GM18498 (cell line): Measurements from ENCODE around the gene SAP130.

Experiments used
- ATAC-seq: cut with Tn5 transposase; IDR thresholded peaks from one replicate; pipeline ENCODE4 v1.9.1; 2021; ENCODE audit warnings: mild to moderate bottlenecking, moderate library complexity; ENCODE audit not compliant: unreplicated experiment

Gene SAP130

DNA sequence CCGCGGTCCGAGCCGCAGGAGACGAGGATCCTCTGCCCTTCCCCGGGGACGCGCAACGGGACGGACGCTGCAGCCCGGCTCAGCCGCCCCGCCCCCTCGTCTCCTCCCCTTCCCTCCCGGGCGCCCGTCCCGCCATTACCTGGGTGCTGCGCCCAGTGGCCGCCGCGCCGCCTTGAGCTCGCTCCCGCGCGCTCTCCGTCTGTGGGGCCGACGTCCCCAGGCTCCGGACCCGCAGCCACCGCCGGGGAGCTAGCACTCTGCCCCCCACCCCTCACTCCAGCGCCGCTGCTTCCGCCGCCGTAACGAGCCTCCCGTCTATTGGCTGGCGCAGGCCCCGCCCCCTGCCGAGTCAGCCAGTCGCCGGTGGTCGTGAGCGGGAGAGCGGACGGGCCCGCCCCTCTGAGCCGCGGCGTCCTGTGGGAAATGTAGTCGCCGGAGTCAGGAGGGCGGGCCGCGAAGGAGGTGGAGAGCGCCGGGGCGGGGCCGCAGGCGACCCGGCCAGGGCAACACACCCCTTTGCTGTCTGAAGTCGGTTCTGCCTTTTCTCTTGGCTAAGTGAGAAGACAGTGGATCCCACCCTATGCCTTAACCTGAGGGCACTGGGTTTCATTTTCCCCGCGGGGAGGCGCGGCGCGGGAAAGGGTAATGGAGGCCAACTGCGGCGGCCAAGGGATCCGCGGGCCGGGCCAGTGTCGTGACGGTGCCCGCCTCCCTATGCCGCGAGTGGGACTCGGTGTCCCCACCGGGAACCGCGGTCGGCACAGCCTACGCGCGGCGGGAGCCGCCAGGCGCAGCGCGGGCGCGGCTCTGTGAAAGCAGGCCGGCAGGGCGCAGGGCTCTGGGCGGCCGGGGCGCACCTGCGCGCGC is at the start of gene SAP130:
Gene SAP130 (minus strand): TSS at position 259 of the 867 bp plus-strand sequence. CDS start 1,767 bp downstream, outside the sequence.
- ATAC-seq = peak; percentile 81

DNA sequence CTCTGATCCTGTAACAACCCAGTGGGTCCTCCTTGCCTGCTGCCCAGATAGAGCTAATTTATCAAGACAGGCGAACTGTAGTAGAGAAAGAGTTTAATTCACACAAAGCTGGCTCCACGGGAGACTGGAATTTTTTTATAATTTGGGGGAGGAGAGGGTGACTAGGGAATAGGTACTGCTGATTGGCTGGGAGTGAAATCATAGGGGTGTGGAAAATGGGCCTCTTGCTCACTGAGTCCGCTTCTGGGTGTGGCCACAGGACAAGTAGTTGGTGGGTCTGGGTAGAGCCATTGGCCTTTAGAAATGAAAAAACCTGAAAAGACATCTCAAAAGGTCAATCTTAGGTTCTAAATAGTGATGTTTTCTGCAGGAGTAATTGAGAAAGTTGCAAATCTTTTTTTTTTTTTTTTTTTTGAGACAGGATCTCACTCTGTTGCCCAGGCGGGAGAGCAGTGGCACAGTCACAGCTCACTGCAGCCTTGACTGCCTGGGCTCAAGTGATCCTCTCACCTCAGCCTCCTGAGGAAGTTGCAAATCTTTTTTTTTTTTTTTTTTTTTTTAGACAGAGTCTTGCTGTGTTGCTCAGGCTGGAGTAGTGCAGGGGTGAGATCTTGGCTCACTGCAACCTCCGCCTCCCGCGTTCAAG is 48.7 kb upstream of the SAP130 start:
- ATAC-seq = no peak

DNA sequence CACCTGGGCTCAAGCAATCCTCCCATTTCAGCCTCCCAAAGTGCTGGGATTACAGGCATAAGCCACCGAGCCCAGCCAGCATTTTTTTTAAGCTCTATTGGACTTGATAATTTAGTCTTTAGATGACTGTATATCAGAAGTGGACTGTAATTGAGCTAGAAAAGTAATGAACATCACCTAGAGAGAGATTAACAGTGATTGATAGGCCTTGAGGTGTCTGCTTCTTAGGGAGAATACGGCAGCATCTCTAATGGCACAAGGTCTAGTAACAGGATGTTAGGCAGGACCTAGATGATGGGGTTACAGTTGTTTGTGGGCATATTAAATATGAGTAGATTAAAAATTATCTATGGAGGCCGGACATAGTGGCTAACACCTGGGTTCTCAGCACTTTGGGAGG is 45.4 kb upstream of the SAP130 start:
- no peak for ATAC-seq

DNA sequence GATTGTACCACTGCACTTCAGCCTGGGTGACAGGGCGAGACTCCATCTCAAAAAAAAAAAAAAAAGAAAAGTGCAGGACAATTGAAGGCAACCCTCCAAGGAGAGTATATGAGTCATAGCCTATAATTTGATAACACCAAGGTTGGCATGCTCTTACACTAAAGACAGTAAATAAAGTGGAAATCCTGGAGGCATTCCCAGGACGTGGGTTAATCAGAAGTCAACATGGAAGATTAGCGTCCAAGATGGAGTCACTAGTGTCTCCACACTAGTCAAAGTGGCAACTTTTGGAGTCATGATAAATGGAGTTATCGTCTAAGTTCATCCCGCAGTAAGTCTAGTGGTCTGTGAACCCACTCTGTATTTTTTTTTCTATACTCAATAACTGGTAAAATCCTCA is 41.9 kb upstream of the SAP130 start:
- no peak for ATAC-seq

DNA sequence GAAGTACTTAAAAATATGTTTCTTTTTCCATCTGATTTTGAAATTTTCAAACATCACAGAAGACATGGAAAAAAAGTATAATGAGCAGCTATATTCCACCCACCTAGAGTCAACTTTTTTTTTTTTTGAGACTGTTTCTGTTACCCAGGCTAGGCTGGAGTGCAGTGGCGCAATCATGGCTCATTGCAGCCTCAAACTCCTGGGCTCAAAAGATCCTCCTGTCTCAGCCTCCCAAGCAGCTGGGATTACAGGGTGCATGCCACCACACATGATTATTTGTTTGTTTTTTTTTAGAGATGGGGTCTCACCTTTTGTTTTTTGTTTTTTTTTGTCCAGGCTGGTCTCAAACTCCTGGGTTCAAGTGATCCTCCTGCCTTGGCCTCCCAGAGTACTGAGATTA is 36.5 kb upstream of the SAP130 start:
- ATAC-seq = no peak

DNA sequence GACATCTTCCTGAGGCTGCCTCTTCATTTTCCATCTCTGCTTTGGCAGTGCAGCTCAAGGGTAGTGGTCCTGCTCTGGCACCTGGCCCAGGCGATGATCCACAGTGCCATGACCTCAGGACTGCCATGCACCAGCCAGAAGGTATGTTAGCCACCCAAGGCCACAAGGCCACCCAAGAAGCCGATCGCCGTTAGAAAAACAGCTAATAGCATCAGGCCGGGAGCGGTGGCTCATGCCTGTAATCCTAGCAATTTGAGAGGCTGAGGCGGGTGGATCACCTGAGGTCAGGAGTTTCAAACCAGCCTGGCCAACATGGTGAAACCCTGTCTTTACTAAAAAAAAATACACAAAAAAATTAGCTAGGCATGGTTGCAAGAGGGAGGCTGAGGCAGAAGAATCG is 34.7 kb upstream of the SAP130 start:
- ATAC-seq = no peak

DNA sequence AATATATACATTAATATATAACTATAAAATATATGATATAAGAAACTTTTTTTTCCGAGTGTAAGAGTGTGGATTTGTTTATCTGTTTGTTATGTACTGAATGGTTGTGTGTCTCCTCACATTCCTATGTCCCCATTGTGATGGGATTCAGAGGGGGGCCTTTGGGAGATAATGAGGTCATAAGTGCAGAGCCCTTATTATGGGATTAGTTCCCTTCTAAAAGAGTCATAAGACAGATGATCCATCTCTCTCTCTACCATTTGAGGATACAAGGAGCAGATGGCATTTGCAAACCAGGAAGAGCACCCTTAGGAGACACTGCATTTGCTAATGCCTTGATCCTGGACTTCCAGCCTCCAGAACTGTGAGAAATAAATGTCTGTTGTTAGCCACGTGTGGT is 30.3 kb upstream of the SAP130 start:
- no peak for ATAC-seq

DNA sequence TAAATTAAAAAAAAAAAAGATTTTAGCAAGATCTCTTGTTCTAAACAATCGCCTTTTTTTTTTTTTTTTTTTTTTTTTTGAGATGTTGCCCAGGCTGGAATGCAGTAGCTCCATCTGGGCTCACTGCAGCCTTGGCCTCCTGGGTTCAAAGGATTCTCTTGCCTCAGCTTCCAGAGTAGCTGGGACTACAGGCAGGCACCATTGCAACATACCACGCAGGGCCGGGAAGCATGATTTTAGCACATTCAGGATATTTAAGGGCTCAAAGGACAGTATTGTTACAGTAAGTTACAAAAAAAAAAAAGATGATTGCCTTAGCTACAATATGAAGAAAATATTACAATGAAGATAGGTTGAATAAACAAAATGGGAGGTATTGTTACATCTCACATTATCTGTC is 29.5 kb upstream of the SAP130 start:
- ATAC-seq = no peak

DNA sequence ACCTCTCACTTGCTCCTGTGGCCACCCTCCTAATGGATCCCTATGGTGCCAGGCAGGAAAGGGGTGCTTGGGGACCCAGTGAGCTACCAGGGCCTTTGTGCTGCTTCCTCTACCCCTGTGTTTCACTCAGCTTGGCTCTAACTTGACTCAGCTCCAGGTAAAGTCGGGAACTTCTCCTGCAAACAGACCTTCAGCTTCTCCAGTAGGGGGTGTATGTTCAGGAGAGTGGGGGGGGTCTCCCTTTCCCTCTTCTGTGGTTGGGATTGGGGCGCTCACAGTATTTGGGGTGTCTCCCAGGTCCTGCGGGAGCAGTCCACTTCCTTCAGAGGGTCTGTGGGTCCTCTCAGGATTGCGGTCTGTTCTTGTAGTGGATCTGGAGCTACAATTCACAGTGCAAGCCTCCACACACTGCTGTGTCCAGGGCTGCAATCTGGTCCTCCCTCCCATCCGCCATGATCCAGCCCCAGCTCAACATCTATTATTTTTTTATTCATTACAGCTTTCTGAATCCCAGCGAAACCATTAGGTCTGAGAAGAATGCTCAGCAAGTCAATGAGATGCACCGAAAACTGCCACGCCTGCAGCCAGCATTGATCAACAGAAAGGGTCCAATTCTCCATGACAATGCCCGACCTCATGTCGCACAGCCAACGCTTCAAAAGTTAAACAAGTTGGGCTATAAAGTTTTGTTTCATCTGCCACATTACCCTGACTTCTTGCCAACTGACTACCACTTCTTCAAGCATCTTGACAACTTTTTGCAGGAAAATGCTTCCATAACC is 26.4 kb upstream of the SAP130 start:
- no peak for ATAC-seq

DNA sequence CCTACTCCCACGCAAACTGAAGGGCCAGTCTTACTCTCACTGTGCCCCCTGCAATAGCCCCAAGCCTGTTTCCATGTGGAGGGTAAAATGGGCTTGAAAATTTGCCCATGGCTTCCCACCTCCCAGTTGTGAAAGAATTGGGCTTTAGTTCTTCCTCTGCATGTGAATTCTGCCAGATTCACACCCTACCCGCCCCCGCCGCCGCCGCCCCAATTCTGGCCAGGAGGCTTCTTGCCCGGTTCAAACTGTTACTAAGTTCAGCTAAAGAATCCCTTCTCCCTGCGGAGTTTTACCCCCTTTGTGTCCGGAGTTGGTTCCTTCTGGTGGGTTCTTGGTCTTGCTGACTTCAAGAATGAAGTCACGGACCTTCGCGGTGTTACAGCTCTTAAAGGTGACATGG is 25.5 kb upstream of the SAP130 start:
- no peak for ATAC-seq

DNA sequence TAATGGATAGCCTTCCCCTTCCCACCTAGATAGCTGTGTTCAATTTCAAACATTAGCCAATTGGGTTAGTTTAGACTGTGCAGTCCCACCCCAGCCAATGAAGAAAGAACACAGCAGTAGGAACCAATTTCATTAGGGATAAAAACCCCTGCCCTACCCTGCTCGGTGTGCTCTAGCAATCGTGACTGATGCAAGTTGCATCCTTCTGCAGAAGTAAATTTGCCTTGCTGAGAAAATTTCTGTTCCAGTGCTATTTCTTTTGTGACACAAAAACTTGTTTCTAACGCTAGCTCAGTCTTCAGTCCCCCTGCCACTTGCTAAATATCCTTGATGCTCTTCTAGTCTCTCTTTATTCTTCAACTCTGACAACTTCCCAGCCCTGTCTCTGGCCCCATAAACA is 15.2 kb upstream of the SAP130 start:
- no peak for ATAC-seq

DNA sequence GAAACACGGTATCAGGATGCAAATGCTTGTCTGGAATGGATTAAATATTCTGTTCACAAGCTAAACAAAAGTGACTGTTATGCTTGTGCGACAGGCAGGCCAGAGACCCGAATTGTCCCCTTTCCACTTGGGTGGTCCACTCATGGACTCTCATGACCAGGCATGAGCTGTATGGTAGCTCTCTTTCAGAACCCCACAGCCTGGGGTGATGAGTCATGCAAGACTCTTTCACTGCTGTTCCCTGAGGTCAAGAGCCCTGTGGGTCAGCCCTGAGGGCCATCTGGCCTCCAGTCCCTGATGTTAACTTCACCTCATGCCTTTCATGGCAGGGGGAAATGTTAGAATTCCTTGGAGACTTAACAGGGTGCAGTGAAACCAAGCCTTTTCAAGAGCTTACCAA is 13.7 kb upstream of the SAP130 start:
- no peak for ATAC-seq

DNA sequence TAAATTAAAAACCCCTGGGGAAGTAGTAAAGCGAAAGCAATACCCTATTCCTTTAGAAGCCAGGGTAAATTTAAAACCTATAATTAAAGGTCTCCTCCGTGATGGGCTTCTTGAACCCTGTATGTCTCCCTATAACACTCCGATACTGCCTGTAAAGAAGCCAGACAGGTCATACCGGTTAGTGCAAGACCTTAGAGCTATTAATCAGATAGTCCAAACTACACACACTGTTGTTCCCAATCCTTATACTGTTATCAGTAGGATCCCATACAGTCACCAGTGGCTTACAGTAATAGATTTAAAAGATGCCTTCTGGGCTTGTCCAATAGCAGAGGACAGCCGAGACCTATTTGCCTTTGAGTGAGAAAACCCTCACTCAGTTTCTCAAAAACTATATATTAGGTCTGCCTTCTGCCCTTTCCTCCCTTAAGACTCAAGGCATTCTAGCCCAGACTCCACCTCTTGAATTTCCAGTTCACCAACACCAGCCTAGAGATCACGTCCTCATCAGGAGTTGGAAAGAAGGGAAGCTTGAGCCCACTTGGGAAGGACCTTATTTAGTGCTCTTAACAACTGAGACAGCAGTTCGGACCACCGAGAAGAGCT is 12.4 kb upstream of the SAP130 start:
- ATAC-seq = no peak

DNA sequence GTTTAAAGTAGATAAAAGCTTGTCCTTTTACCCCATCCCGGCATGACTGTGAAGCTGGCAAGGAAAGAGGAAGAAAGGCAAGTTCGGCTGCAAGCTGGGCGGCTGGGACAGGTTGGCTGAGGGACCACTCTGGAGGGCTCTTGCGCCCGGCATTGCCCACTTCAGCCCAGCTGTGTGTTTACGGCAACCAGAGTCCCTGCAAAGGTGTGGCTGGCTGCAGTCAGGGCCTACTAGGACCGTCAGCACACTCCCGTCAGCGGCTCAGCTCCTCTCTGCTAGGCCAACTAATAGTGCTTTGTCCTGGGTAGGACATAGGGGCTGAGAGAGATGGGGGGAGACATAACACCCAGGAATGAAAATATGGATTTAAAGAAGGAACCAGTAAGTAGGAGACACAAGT is 11.7 kb upstream of the SAP130 start:
- no peak for ATAC-seq

DNA sequence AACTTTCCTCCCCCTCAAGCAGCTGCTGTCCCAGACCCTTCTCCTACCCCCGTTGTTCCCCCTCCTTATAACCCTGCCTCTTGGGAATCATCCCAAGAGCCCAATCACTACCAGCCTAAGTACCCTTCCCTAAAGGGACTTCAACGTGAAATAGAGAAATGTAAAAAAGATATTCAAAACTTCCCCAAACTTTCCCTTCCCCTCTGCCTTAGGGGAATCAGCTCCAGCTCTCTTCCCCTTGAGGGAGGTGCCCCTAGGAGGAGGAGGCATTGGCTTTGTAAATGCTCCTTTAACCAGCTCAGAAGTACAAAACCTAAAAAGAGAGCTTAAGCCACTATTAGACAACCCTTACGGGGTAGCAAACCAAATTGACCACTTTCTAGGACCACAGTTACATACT is 10.6 kb upstream of the SAP130 start:
- ATAC-seq = no peak

DNA sequence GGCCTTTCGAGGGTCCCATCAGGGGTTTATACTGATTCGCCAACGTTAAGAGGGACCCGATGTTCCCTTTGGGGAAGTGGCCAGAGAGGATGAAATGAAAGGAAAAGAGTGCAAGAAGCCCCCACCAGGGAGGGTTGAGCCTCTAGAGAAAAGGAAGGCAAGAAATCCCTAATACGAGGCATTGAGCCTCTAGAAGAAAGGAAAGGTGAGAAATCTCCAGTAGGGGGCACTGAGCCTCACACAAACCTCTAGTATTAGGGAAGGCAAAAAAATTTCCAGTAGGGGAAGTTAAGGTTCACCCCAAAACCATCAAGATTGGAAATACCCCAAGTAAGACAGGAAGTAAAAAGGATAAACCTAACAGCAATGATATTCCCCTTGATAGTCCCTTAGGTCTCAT is 9.8 kb upstream of the SAP130 start:
- no peak for ATAC-seq

DNA sequence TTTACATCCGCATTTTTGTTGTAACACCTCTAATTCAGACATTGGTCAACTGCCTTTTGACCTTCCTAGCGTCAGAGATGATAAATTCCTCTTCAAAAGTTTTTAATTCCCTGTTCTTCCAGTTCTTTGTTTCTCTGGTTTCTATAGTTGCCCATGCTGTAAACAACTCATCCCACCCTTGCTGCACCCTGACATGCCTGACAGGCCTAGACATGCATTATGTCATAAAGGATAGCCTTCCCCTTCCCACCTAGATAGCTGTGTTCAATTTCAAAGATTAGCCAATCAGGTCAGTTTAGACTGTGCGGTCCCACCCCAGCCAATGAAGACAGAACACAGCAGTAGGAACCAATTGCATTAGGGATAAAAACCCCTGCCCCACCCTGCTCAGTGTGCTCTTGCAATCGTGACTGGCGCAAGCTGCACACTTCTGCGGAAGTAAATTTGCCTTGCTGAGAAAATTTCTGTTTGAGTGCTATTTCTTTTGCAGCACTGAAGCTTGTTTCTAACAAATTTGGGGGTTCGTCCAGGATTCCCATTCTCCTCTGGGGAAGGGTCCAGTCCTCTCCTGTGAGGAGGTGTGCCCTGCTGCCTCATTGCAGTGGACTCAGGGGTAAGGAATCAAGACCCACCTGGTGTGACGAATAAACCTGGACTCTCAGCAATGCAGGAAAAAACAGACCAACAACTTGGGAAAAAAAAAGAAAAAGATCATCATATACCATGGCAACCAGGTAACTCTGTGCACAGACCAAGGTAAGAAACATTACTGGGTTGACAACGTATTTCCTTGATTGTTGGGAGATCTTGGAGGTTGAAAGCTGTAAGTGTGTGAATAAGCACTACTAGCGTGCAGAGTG is 9.1 kb upstream of the SAP130 start:
- no peak for ATAC-seq

DNA sequence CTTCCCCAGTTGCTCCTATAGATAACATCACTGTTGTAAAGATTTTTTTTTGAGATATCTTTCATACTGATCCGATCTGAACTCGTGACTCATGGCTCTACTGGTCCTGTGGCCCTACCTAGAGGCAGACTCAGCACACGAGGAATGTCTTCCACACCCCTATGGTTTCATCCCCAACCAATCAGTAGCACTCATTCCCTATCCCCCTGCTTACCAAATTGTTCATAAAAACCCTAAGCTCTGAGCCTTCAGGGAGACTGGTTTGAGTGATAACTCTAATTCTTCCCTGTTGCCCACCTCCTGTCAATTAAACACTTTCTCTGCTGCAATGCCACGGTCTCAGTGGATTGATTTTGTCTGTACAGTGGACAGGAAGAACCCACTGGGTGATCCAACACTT is 4.2 kb upstream of the SAP130 start:
- ATAC-seq = no peak

DNA sequence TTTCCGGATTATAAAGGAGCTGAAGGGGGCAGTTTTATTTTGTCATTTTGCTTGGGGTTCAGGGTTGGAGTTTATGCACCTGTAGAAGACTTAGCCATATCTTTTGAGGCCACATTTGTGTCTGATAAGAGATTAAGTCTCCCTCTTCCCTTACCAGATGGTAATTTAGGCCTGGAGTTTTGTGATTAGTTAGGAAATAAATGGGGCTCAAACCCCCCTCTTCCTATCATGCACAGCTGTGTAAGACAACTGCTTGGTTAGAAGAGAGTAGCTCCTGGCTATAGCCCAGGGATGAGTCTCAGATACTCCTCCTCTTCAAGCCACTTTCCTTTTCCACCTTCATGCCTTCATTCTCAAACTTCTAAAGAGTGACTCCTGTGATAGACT is 802 bp upstream of the SAP130 start:
- ATAC-seq = no peak

DNA sequence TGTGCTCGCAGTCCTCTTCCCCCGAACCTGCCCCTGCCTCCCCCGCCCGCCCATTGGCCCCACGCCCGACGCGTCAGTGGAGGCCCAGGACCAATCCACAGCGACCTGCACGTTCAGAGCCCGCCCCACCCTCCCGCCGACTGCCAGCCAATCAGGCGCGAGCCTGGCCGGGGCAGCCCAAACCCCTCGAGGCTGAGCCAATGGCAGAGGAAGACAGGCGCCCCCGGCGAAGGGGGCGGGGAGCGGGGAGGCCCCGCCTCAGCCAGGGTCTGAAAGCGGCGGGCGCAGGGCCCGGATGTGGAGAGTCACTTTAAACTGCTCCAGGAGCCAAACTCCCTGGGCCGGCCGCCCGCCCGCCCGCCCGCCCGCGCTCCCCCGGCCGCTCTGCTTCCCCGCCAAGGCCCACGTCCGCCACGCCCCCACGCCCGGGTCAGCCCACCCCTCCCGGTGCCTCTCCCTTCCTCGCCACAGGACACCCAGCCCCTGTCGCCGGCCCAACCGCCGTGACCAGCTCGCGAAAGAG is 520 bp downstream of the SAP130 start:
- ATAC-seq = peak; percentile 83
